ENCODE results near the gene SBF2. TPM values are rescaled to one million over a fixed set of nuclear protein-coding genes. Genes with fewer than 3 reads are reported as not detected.

SBF2 gene
- total and polyA plus RNA-seq, 4 experiments from 2014 or later, result 0.50 to 15.4 (median 10.2) TPM

- peaks cover 20 to 43% (median 32%) of the 10 kb centered on the region in 4 donors for H3K4me1 Mint-ChIP-seq
- Histone ChIP-seq H3K4me3 (ENCODE audit: low read length in 2 of 2) (peak overlapping the region in 1 of 2 donors; percentile 54), H3K27ac (ENCODE audit: low read depth, low read length) (no peak overlapping the region), H3K36me3 (ENCODE audit: insufficient read depth, low read length) (no peaks in the 10 kb centered on the region), H3K9me3 (ENCODE audit: control insufficient read depth in 1 of 2, low read length in 2 of 2) (no peaks in the 10 kb centered on the region), H3K27me3 (ENCODE audit: insufficient read depth, low read length) (peaks cover 19% of the 10 kb centered on the region), H3K4me1 (ENCODE audit: insufficient read depth, low read length) (peaks cover 51% of the 10 kb centered on the region)
- peaks cover 0 to 6% of the 10 kb centered on the region in 2 donors for H3K36me3 Mint-ChIP-seq
- no peak for DNase-seq
- ChIA-PET CTCF (ENCODE audit: partially characterized antibody) (interaction anchor here (0.9 to 12.8 kb wide), 16 partner anchors 11 to 742 kb away, joined by 3 to 349 read pairs (median 5); partner anchors contain the start of genes RNF141 and SBF2), POLR2A (ENCODE audit: partially characterized antibody) (interaction anchor here (0.8 to 5.0 kb wide), 8 partner anchors 12 to 695 kb away, joined by 3 to 39 read pairs (median 6); partner anchors contain the start of gene SBF2)
- H3K27ac Mint-ChIP-seq, result peak overlapping the region in 3 of 7 donors; percentile 14 to 83 (median 65)
- H3K9me3 Mint-ChIP-seq, result no peaks in the 10 kb centered on the region
- intact Hi-C loops (cut with micrococcal nuclease), result loop anchor here (10.0 kb wide), 2 partner anchors 54 to 146 kb away; partner anchors contain the start of gene AMPD3
- H3K27me3 Mint-ChIP-seq, result peaks cover 14 to 21% of the 10 kb centered on the region in 2 donors
- H3K4me3 Mint-ChIP-seq, result peak overlapping the region; percentile 73 to 98 (median 79)
Measured at GRCh38 chr11:10308201-10308954, 14.4 kb upstream of the SBF2 start.

GRCh38 chr11:10307400-10308200 lies 13.6 kb upstream of the SBF2 start:
- peak; percentile 81 to 86 (median 84) for DNase-seq
- Mint-ChIP-seq H3K4me1 (peaks cover 22 to 48% (median 35%) of the 10 kb centered on the region in 4 donors), H3K27me3 (peaks cover 14 to 21% of the 10 kb centered on the region in 2 donors), H3K36me3 (peaks cover 0 to 9% of the 10 kb centered on the region in 2 donors), H3K9me3 (no peaks in the 10 kb centered on the region), H3K4me3 (peak overlapping the region; percentile 69 to 98 (median 78)), H3K27ac (peak overlapping the region in 6 of 7 donors; percentile 7 to 88 (median 59))
- intact Hi-C loops (cut with micrococcal nuclease), result loop anchor here (1.0 to 10.0 kb wide), 9 partner anchors 16 to 772 kb away; partner anchors contain the start of gene AMPD3
- POLR2A ChIA-PET (ENCODE audit: partially characterized antibody), result interaction anchor here (0.8 to 5.0 kb wide), 8 partner anchors 11 to 694 kb away, joined by 3 to 39 read pairs (median 6); partner anchors contain the start of gene SBF2
- Histone ChIP-seq H3K4me1 (ENCODE audit: insufficient read depth, low read length) (peaks cover 52% of the 10 kb centered on the region), H3K36me3 (ENCODE audit: insufficient read depth, low read length) (no peaks in the 10 kb centered on the region), H3K27me3 (ENCODE audit: insufficient read depth, low read length) (peaks cover 19% of the 10 kb centered on the region), H3K4me3 (ENCODE audit: low read length in 2 of 2) (peak overlapping the region; percentile 54 to 73), H3K9me3 (ENCODE audit: control insufficient read depth in 1 of 2, low read length in 2 of 2) (no peaks in the 10 kb centered on the region), H3K27ac (ENCODE audit: low read depth, low read length) (peak overlapping the region; percentile 28)
- CTCF ChIA-PET (ENCODE audit: partially characterized antibody), result interaction anchor here (0.5 to 12.8 kb wide), 23 partner anchors 11 to 741 kb away, joined by 3 to 349 read pairs (median 5); partner anchors contain the start of genes RNF141 and SBF2

GRCh38 chr11:10307022-10307399 lies 13.0 kb upstream of the SBF2 start:
- no peak for DNase-seq
- POLR2A ChIA-PET (ENCODE audit: partially characterized antibody), result interaction anchor here (1.2 to 5.0 kb wide), 5 partner anchors 11 to 694 kb away, joined by 5 to 39 read pairs (median 6); partner anchors contain the start of gene SBF2
- peaks cover 14 to 17% of the 10 kb centered on the region in 2 donors for H3K27me3 Mint-ChIP-seq

GRCh38 chr11:10305964-10306918 lies 12.2 kb upstream of the SBF2 start:
- Histone ChIP-seq H3K36me3 (ENCODE audit: insufficient read depth, low read length) (no peaks in the 10 kb centered on the region), H3K27me3 (ENCODE audit: insufficient read depth, low read length) (peaks cover 19% of the 10 kb centered on the region), H3K27ac (ENCODE audit: low read depth, low read length) (no peak overlapping the region), H3K4me3 (ENCODE audit: low read length in 2 of 2) (peak overlapping the region; percentile 97 to 99), H3K9me3 (ENCODE audit: control insufficient read depth in 1 of 2, low read length in 2 of 2) (no peaks in the 10 kb centered on the region), H3K4me1 (ENCODE audit: insufficient read depth, low read length) (peaks cover 57% of the 10 kb centered on the region)
- peak in 4 of 5 donors; percentile 14 to 35 (median 19) for DNase-seq
- Mint-ChIP-seq H3K9me3 (no peaks in the 10 kb centered on the region), H3K4me1 (peaks cover 26 to 56% (median 40%) of the 10 kb centered on the region in 4 donors), H3K27me3 (peaks cover 12 to 15% of the 10 kb centered on the region in 2 donors), H3K4me3 (peak overlapping the region; percentile 69 to 98 (median 78)), H3K27ac (peak overlapping the region in 4 of 7 donors; percentile 25 to 83 (median 58)), H3K36me3 (peaks cover 0 to 11% of the 10 kb centered on the region in 2 donors)
- intact Hi-C loops (cut with micrococcal nuclease), result loop anchor here (10.0 kb wide), 2 partner anchors 51 to 149 kb away; partner anchors contain the start of gene AMPD3
- ChIA-PET POLR2A (ENCODE audit: partially characterized antibody) (interaction anchor here (0.9 to 5.0 kb wide), 3 partner anchors 10 to 548 kb away, joined by 3 to 39 read pairs (median 4); partner anchors contain the start of gene SBF2), CTCF (ENCODE audit: partially characterized antibody) (interaction anchor here (0.6 to 12.8 kb wide), 7 partner anchors 9 to 1918 kb away, joined by 3 to 349 read pairs (median 24); partner anchors contain the start of gene SBF2)

More at GRCh38 chr11:10307022-10307399, 13.0 kb upstream of the SBF2 start:
- peaks cover 57% of the 10 kb centered on the region for H3K4me1 ChIP-seq (ENCODE audit: insufficient read depth, low read length)
- peak overlapping the region; percentile 69 to 98 (median 78) for H3K4me3 Mint-ChIP-seq
- H3K27ac Mint-ChIP-seq, result peak overlapping the region in 4 of 7 donors; percentile 0 to 83 (median 1)
- H3K4me3 ChIP-seq (ENCODE audit: low read length in 2 of 2), result peak overlapping the region; percentile 73 to 99
- intact Hi-C loops (cut with micrococcal nuclease), result loop anchor here (1.0 to 10.0 kb wide), 9 partner anchors 16 to 772 kb away; partner anchors contain the start of gene AMPD3
- CTCF ChIA-PET (ENCODE audit: partially characterized antibody), result interaction anchor here (0.7 to 12.8 kb wide), 18 partner anchors 10 to 693 kb away, joined by 3 to 349 read pairs (median 5); partner anchors contain the start of genes RNF141 and SBF2
- H3K36me3 Mint-ChIP-seq, result peaks cover 0 to 11% of the 10 kb centered on the region in 2 donors
- H3K27ac ChIP-seq (ENCODE audit: low read depth, low read length), result peak overlapping the region; percentile 28
- H3K27me3 ChIP-seq (ENCODE audit: insufficient read depth, low read length), result peaks cover 19% of the 10 kb centered on the region
- H3K9me3 Mint-ChIP-seq, result no peaks in the 10 kb centered on the region
- peaks cover 24 to 53% (median 38%) of the 10 kb centered on the region in 4 donors for H3K4me1 Mint-ChIP-seq
- H3K36me3 ChIP-seq (ENCODE audit: insufficient read depth, low read length), result no peaks in the 10 kb centered on the region
- no peaks in the 10 kb centered on the region for H3K9me3 ChIP-seq (ENCODE audit: control insufficient read depth in 1 of 2, low read length in 2 of 2)

GRCh38 chr11:10305262-10305963 lies 11.4 kb upstream of the SBF2 start:
- Mint-ChIP-seq H3K9me3 (no peaks in the 10 kb centered on the region), H3K36me3 (peaks cover 0 to 11% of the 10 kb centered on the region in 2 donors), H3K4me3 (peak overlapping the region; percentile 77 to 98 (median 96)), H3K4me1 (peaks cover 26 to 57% (median 41%) of the 10 kb centered on the region in 4 donors), H3K27me3 (peaks cover 12 to 14% of the 10 kb centered on the region in 2 donors), H3K27ac (peak overlapping the region in 2 of 7 donors; percentile 46 to 83)
- ChIA-PET POLR2A (ENCODE audit: partially characterized antibody) (interaction anchor here (0.9 to 5.0 kb wide), 4 partner anchors 9 to 547 kb away, joined by 3 to 39 read pairs (median 4); partner anchors contain the start of gene SBF2), CTCF (ENCODE audit: partially characterized antibody) (interaction anchor here (0.6 to 12.8 kb wide), 11 partner anchors 9 to 550 kb away, joined by 3 to 349 read pairs (median 4); partner anchors contain the start of gene SBF2)
- peaks cover 57% of the 10 kb centered on the region for H3K4me1 ChIP-seq (ENCODE audit: insufficient read depth, low read length)
- H3K9me3 ChIP-seq (ENCODE audit: control insufficient read depth in 1 of 2, low read length in 2 of 2), result no peaks in the 10 kb centered on the region
- intact Hi-C loops (cut with micrococcal nuclease), result loop anchor here (10.0 kb wide), 2 partner anchors 51 to 149 kb away; partner anchors contain the start of gene AMPD3
- H3K36me3 ChIP-seq (ENCODE audit: insufficient read depth, low read length), result no peaks in the 10 kb centered on the region
- H3K4me3 ChIP-seq (ENCODE audit: low read length in 2 of 2), result peak overlapping the region; percentile 97 to 99
- DNase-seq, result peak in 4 of 5 donors; percentile 25 to 37 (median 32)
- H3K27me3 ChIP-seq (ENCODE audit: insufficient read depth, low read length), result peaks cover 19% of the 10 kb centered on the region
- no peak overlapping the region for H3K27ac ChIP-seq (ENCODE audit: low read depth, low read length)
